H1 (cell line): ENCODE measurements around the gene CADM1. TPM values are rescaled to one million over a fixed set of nuclear protein-coding genes. Genes with fewer than 3 reads are reported as not detected.

ENCODE experiments used
- CTCF ChIA-PET: fragments of 300-600 bp; sonication (Branson Sonifier 250); formaldehyde crosslinking; loops from one replicate; lab custom pipeline; 2021; ENCODE audit not compliant: partially characterized antibody; lab: Charles Lee
- POLR2A ChIA-PET: fragments of 300-600 bp; sonication (Branson Sonifier 250); formaldehyde crosslinking; loops from one replicate; lab custom pipeline; 2021; ENCODE audit warnings: inconsistent platforms; ENCODE audit not compliant: partially characterized antibody; lab: Charles Lee
- DNase-seq, 2 experiments: peaks; one replicate each; pipeline versions ENCODE4 v3.0.0 to v3.0.0-alpha.2; 2010 to 2022; ENCODE audit warnings: low spot score in 2 of 2, low read depth in 1 of 2, mixed read lengths in 1 of 2
- FAIRE-seq: peaks from 2 replicates; lab custom pipeline; 2011; peaks lifted over from hg19 to GRCh38; lab: Jason Lieb, UNC
- H2AFZ ChIP-seq: 2 replicates; pipeline ENCODE4 v1.8.1; 2012; ENCODE audit warnings: low read length, inconsistent platforms
- H2AK5ac ChIP-seq: 2 replicates; pipeline ENCODE4 v1.6.1; 2013; ENCODE audit warnings: low read depth, low read length
- H2BK120ac ChIP-seq: replicated peaks from 2 replicates; pipeline ENCODE3; 2013; ENCODE audit warnings: low read depth, low read length, inconsistent platforms
- H2BK12ac ChIP-seq: 2 replicates; pipeline ENCODE4 v1.6.1; 2013; ENCODE audit warnings: low read depth, low read length
- H2BK15ac ChIP-seq: 2 replicates; pipeline ENCODE4 v1.6.1; 2013; ENCODE audit warnings: low read length
- H2BK20ac ChIP-seq: 2 replicates; pipeline ENCODE4 v1.6.1; 2013; ENCODE audit warnings: low read length
- H2BK5ac ChIP-seq: 2 replicates; pipeline ENCODE4 v1.6.1; 2013; ENCODE audit warnings: low read depth, low read length
- H3K14ac ChIP-seq: 2 replicates; pipeline ENCODE4 v1.6.1; 2013; ENCODE audit warnings: inconsistent platforms; ENCODE audit not compliant: insufficient read length
- H3K18ac ChIP-seq: 2 replicates; pipeline ENCODE4 v1.6.1; 2013; ENCODE audit warnings: low read length; ENCODE audit errors: extremely low read depth
- H3K23ac ChIP-seq: 2 replicates; pipeline ENCODE4 v1.6.1; 2013; ENCODE audit warnings: inconsistent platforms; ENCODE audit not compliant: insufficient read length
- H3K23me2 ChIP-seq: 2 replicates; pipeline ENCODE4 v1.6.1; 2013; ENCODE audit warnings: low read depth, low read length
- H3K27ac ChIP-seq: 2 replicates; pipeline ENCODE4 v1.6.1; 2011; ENCODE audit warnings: low read depth, low read length, inconsistent platforms
- H3K27me3 ChIP-seq, 4 experiments: replicated peaks in 1 of 4; 1 replicate in 1 of 4; 2 replicates in 3 of 4; pipeline versions ENCODE4 v1.6.1 to v1.8.1; 2011 to 2013; ENCODE audit warnings: low read length in 3 of 4, mild to moderate bottlenecking in 3 of 4, inconsistent platforms in 2 of 4, mixed read lengths in 2 of 4, moderate library complexity in 1 of 4; ENCODE audit not compliant: control insufficient read depth in 3 of 4, insufficient read depth in 3 of 4; ENCODE audit errors: extremely low read depth in 1 of 4
- H3K36me3 ChIP-seq, 4 experiments: 2 replicates each; pipeline versions ENCODE4 v1.6.1 to v1.8.1; 2011 to 2013; ENCODE audit warnings: mild to moderate bottlenecking in 4 of 4, low read length in 3 of 4, moderate library complexity in 2 of 4, control low read depth in 1 of 4, inconsistent platforms in 1 of 4; ENCODE audit not compliant: insufficient read depth in 4 of 4, control insufficient read depth in 2 of 4
- H3K4ac ChIP-seq: replicated peaks from 2 replicates; pipeline ENCODE3; 2013; ENCODE audit warnings: low read length, low read depth, mixed read lengths, inconsistent platforms; ENCODE audit not compliant: insufficient read length
- H3K4me1 ChIP-seq, 4 experiments: replicated peaks in 1 of 4; 1 replicate in 1 of 4; 2 replicates in 3 of 4; pipeline versions ENCODE4 v1.6.1 to v1.8.1; 2011 to 2013; ENCODE audit warnings: low read length in 3 of 4, inconsistent platforms in 2 of 4, mixed read lengths in 1 of 4; ENCODE audit not compliant: insufficient read depth in 4 of 4, control insufficient read depth in 3 of 4
- H3K4me2 ChIP-seq, 2 experiments: 2 replicates each; pipeline versions ENCODE4 v1.6.1 to v1.8.1; 2011 to 2013; ENCODE audit warnings: low read depth in 2 of 2, low read length in 2 of 2, control low read depth in 1 of 2, inconsistent platforms in 1 of 2, mild to moderate bottlenecking in 1 of 2; ENCODE audit not compliant: insufficient read depth in 1 of 2
- H3K4me3 ChIP-seq, 4 experiments: fragments of 200-600, 300-600 bp in 1 of 4; sonication (generic), shearing (Covaris generic), sonication (Bioruptor Twin) in 1 of 4; 2 replicates each; pipeline versions ENCODE4 v1.5.1 to v1.8.1; 2011 to 2016; ENCODE audit warnings: low read length in 4 of 4, low read depth in 3 of 4, control low read depth in 2 of 4, inconsistent platforms in 2 of 4, mild to moderate bottlenecking in 2 of 4, mixed read lengths in 1 of 4, moderate library complexity in 1 of 4; ENCODE audit not compliant: insufficient read depth in 2 of 4; ENCODE audit errors: extremely low read depth in 1 of 4
- H3K56ac ChIP-seq: replicated peaks from 2 replicates; pipeline ENCODE3; 2013; ENCODE audit warnings: low read depth, mild to moderate bottlenecking, mixed read lengths, low read length, inconsistent platforms; ENCODE audit not compliant: insufficient read length
- H3K79me1 ChIP-seq: 2 replicates; pipeline ENCODE4 v1.6.1; 2013; ENCODE audit warnings: low read depth, low read length, control low read depth
- H3K79me2 ChIP-seq, 2 experiments: 2 replicates each; pipeline versions ENCODE4 v1.6.1 to v1.8.1; 2012 to 2013; ENCODE audit warnings: low read length in 2 of 2, mild to moderate bottlenecking in 2 of 2, inconsistent platforms in 1 of 2; ENCODE audit not compliant: insufficient read depth in 2 of 2, control insufficient read depth in 1 of 2
- H3K9ac ChIP-seq, 4 experiments: replicated peaks in 1 of 4; 1 replicate in 1 of 4; 2 replicates in 3 of 4; pipeline versions ENCODE4 v1.6.1 to v1.8.1; 2011 to 2013; ENCODE audit warnings: low read depth in 3 of 4, low read length in 3 of 4, control low read depth in 2 of 4, mild to moderate bottlenecking in 2 of 4, moderate library complexity in 2 of 4, inconsistent platforms in 1 of 4; ENCODE audit errors: extremely low read depth in 1 of 4
- H3K9me3 ChIP-seq, 2 experiments: 2 replicates each; pipeline versions ENCODE4 v1.6.1 to v1.8.1; 2012 to 2013; ENCODE audit warnings: mild to moderate bottlenecking in 2 of 2, moderate library complexity in 2 of 2, control low read depth in 1 of 2, inconsistent platforms in 1 of 2, low read depth in 1 of 2, low read length in 1 of 2, mixed read lengths in 1 of 2; ENCODE audit not compliant: insufficient read depth in 2 of 2
- H4K20me1 ChIP-seq, 2 experiments: replicated peaks in 1 of 2; 2 replicates each; pipeline versions ENCODE3 to v1.8.1; 2011 to 2013; ENCODE audit warnings: inconsistent platforms in 2 of 2, low read length in 2 of 2, mild to moderate bottlenecking in 1 of 2; ENCODE audit not compliant: insufficient read depth in 2 of 2, control insufficient read depth in 1 of 2
- H4K5ac ChIP-seq: 2 replicates; pipeline ENCODE4 v1.6.1; 2013; ENCODE audit warnings: low read length, low read depth, mixed read lengths, inconsistent platforms; ENCODE audit not compliant: insufficient read length
- H4K8ac ChIP-seq: 2 replicates; pipeline ENCODE4 v1.8.0; 2013; ENCODE audit warnings: mild to moderate bottlenecking, moderate library complexity, low read length, inconsistent platforms; ENCODE audit not compliant: insufficient read depth; ENCODE audit errors: extremely low read depth
- H4K91ac ChIP-seq: replicated peaks from 2 replicates; pipeline ENCODE3; 2013; ENCODE audit warnings: low read length, mixed read lengths, inconsistent platforms; ENCODE audit not compliant: insufficient read length
- CEBPB ChIP-seq: IDR thresholded peaks from 2 replicates; pipeline ENCODE4 v1.6.1; 2012; ENCODE audit warnings: low read depth, low read length
- HDAC6 ChIP-seq: IDR thresholded peaks from one replicate; pipeline ENCODE4 v1.7.1; 2012; ENCODE audit warnings: low read depth, mild to moderate bottlenecking, inconsistent platforms, low read length, moderate library complexity
- JUN ChIP-seq: IDR thresholded peaks from 2 replicates; pipeline ENCODE4 v1.6.1; 2011; ENCODE audit warnings: low read depth, mild to moderate bottlenecking, improper control_type of control experiment, low read length
- JUND ChIP-seq: IDR thresholded peaks from 2 replicates; pipeline ENCODE4 v1.6.1; 2011; ENCODE audit warnings: mild to moderate bottlenecking, improper control_type of control experiment, low read length
- KDM1A ChIP-seq: fragments of 200-600, 300-600 bp; sonication (generic); IDR thresholded peaks from 2 replicates; pipeline ENCODE4 v1.7.1; 2016; ENCODE audit warnings: mild to moderate bottlenecking, low read length, borderline replicate concordance
- KDM5A ChIP-seq: fragments of 200-600 bp; IDR thresholded peaks from 2 replicates; pipeline ENCODE4 v1.7.1; 2012; ENCODE audit warnings: mild to moderate bottlenecking, low read length, inconsistent platforms, mixed read lengths
- POU5F1 ChIP-seq: IDR thresholded peaks from 2 replicates; pipeline ENCODE4 v1.6.1; 2011; ENCODE audit warnings: low read depth, mild to moderate bottlenecking, low read length, moderate library complexity
- RAD21 ChIP-seq, 2 experiments: IDR thresholded peaks in 1 of 2; conservative IDR thresholded peaks in 1 of 2; 2 replicates each; pipeline ENCODE4 v1.6.1; 2011; ENCODE audit warnings: low read depth in 2 of 2, low read length in 2 of 2, improper control_type of control experiment in 1 of 2, inconsistent platforms in 1 of 2, mild to moderate bottlenecking in 1 of 2, moderate library complexity in 1 of 2
- SAP30 ChIP-seq: fragments of 300-600 bp; sonication (generic); IDR thresholded peaks from 2 replicates; pipeline ENCODE4 v1.7.1; 2012; ENCODE audit warnings: low read length, moderate library complexity, mild to moderate bottlenecking, inconsistent platforms; ENCODE audit not compliant: insufficient read depth, insufficient replicate concordance
- YY1 ChIP-seq: IDR thresholded peaks from 2 replicates; pipeline ENCODE4 v1.6.1; 2011; ENCODE audit warnings: low read depth, mild to moderate bottlenecking, low read length
- ZNF274 ChIP-seq: IDR thresholded peaks from 2 replicates; pipeline ENCODE4 v1.7.0; 2012; ENCODE audit warnings: low read length, borderline replicate concordance; ENCODE audit errors: extremely low read depth
- WGBS, 2 experiments: shearing (Covaris generic) in 1 of 2; methylation state at CpG; one replicate each; pipeline versions ENCODE4 v1.1.6 to v1.1.7; 2013 to 2015; ENCODE audit warnings: low lambda C conversion rate in 2 of 2, mixed read lengths in 2 of 2, inconsistent platforms in 1 of 2, low coverage in 1 of 2, missing lambda C conversion rate in 1 of 2; ENCODE audit not compliant: insufficient replicate concordance in 2 of 2, insufficient coverage in 1 of 2, insufficient read length in 1 of 2; ENCODE audit errors: extremely low coverage in 1 of 2, missing lambda C conversion rate in 1 of 2; 5-methylcytosine and 5-hydroxymethylcytosine counted together
- polyA plus RNA-seq, 7 experiments: library from polyadenylated mRNA; depleted of rRNA in 3 of 7; stranded (reverse) in 5 of 7; unstranded in 2 of 7; fragments of >200 nt in 5 of 7; fragments of 200-250 nt in 2 of 7; gene quantifications; 1 replicate in 5 of 7; 2 replicates in 1 of 7; 4 replicates in 1 of 7; pipeline versions ENCODE4 v1.2.1 to v1.2.3, GENCODE V29; 2011 to 2013; ENCODE audit warnings: missing spikeins in 2 of 7, mixed read lengths in 2 of 7
- total RNA-seq: library from RNA; stranded (reverse); fragmentation: NEBNext Ultra II Directional; extraction: Animal tissue kit (Norgen Biotek cat#: 25700); gene quantifications from 2 replicates; pipeline ENCODE4 v1.2.1, GENCODE V29; 2021
- TF ChIP-seq, protein P1 (sequence below): IDR thresholded peaks from 2 replicates; pipeline ENCODE4 v1.6.1; 2012; ENCODE audit warnings: inconsistent platforms

CADM1 gene
- total and polyA plus RNA-seq, 2 of the 8 experiments (the other 6 are each of a cell fraction or from before 2014, with no cell fraction given): 8.3 to 25.3 TPM

DNA sequence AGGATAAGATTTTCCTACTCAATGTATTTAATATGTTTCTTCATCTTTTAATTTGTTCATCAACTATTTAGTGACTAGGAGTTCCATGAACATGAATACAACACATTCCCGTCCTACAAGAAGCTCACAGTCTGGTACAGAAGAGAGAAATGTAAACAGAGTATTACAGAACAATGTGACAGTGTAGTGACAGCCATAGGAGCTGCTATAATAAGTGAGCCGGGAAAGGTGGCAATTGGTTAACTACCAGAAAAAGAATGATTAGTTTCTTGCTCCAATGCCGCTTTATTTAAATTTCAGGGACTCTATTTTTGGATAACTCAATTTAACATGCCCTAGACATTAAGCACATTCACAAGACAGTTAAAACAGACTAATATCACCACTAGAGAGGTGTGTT is 192.3 kb downstream of the CADM1 start:
- Histone ChIP-seq H2AFZ (no peak overlapping the region), H3K4ac (no peak overlapping the region), H3K36me3 (no peaks in the 10 kb centered on the region), H3K4me3 (no peak overlapping the region), H3K79me2 (no peaks in the 10 kb centered on the region), H3K27me3 (no peaks in the 10 kb centered on the region), H2BK15ac (no peak overlapping the region), H4K91ac (no peak overlapping the region), H2BK120ac (no peak overlapping the region), H3K9ac (no peak overlapping the region), H3K27ac (no peak overlapping the region), H4K20me1 (no peaks in the 10 kb centered on the region), H3K14ac (no peak overlapping the region), H3K23me2 (no peaks in the 10 kb centered on the region), H3K4me1 (no peaks in the 10 kb centered on the region), H3K23ac (no peak overlapping the region), H3K4me2 (no peak overlapping the region), H4K8ac (no peak overlapping the region), H2AK5ac (no peak overlapping the region), H3K79me1 (no peaks in the 10 kb centered on the region), H3K56ac (no peak overlapping the region), H3K9me3 (no peaks in the 10 kb centered on the region), H2BK5ac (no peak overlapping the region), H2BK20ac (no peak overlapping the region), H3K18ac (no peak overlapping the region), H2BK12ac (no peak overlapping the region), H4K5ac (no peak overlapping the region)
- ChIA-PET POLR2A (no interaction called here), CTCF (interaction anchor here (0.6 to 0.7 kb wide), 2 partner anchors 53 to 213 kb away, joined by 3 to 4 read pairs; no protein-coding TSS in a partner anchor)
- FAIRE-seq: no peak
- no peak for DNase-seq
- WGBS, 2 experiments: 89% methylated on average over 3 of the region's 3 CpGs; no CpG with 5 or more reads in 1 of the 2 experiments
- TF ChIP-seq HDAC6 (no peak), JUN (no peak), RAD21 (IDR thresholded peaks at IDR 0.05 in 1 of 2, conservative IDR thresholded peaks at IDR 0.05 in 1 of 2; ENCODE audit: low read depth in 2 of 2, low read length in 2 of 2) (no peak), ZNF274 (no peak), SAP30 (no peak), YY1 (no peak), CEBPB (no peak), POU5F1 (no peak), JUND (no peak), KDM5A (no peak), KDM1A (no peak)
- TF ChIP-seq, protein P1, sequence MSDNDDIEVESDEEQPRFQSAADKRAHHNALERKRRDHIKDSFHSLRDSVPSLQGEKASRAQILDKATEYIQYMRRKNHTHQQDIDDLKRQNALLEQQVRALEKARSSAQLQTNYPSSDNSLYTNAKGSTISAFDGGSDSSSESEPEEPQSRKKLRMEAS: no peak
